T-helper 17 cell (primary cell): ENCODE measurements around the gene COL1A2. TPM values are rescaled to one million over a fixed set of nuclear protein-coding genes. Genes with fewer than 3 reads are reported as not detected.

Experiments used
- ATAC-seq: fragments of 150-1000 bp; cut with Tn5 transposase; 2 replicates; pipeline ENCODE4 v1.10.0; 2021; ENCODE audit warnings: mild to moderate bottlenecking, moderate library complexity
- DNase-seq, 3 donors: peaks; one replicate each; pipeline versions ENCODE4 v3.0.0 to v3.0.0-alpha.2; 2020 to 2021
- H3K9me3 ChIP-seq: one replicate; pipeline ENCODE4 v1.7.0; 2013; ENCODE audit warnings: low read length, mild to moderate bottlenecking; ENCODE audit not compliant: control insufficient read depth, poor library complexity, severe bottlenecking
- H3K27ac Mint-ChIP-seq: one replicate; pipeline ENCODE4 v1.8.0; 2022; ENCODE audit warnings: mild to moderate bottlenecking, moderate library complexity, mixed read lengths
- H3K27me3 Mint-ChIP-seq: one replicate; pipeline ENCODE4 v1.8.0; 2022; ENCODE audit warnings: mixed read lengths
- H3K36me3 Mint-ChIP-seq: one replicate; pipeline ENCODE4 v1.8.0; 2022; ENCODE audit warnings: low read depth, mixed read lengths
- H3K4me1 Mint-ChIP-seq: one replicate; pipeline ENCODE4 v1.8.0; 2022; ENCODE audit warnings: mild to moderate bottlenecking, mixed read lengths
- H3K4me3 Mint-ChIP-seq: one replicate; pipeline ENCODE4 v1.8.0; 2022; ENCODE audit warnings: mild to moderate bottlenecking, moderate library complexity, mixed read lengths
- total RNA-seq, 4 donors: library from RNA in 2 of 4; stranded (reverse) in 2 of 4; gene quantifications; one replicate each; pipeline ENCODE4 v1.2.3 and lab custom pipeline; 2022 to 2026

Gene COL1A2
- total RNA-seq, 2 donors from 2014 or later = not detected

GRCh38 chr7:94453898-94454297 is 59.2 kb downstream of the COL1A2 start:
- peaks cover 2% of the 10 kb centered on the region for H3K36me3 Mint-ChIP-seq
- DNase-seq (no peak), ATAC-seq (no peak)
- no peak overlapping the region for H3K27ac Mint-ChIP-seq
- H3K9me3 ChIP-seq = no peaks in the 10 kb centered on the region
- no peaks in the 10 kb centered on the region for H3K4me1 Mint-ChIP-seq
- H3K4me3 Mint-ChIP-seq = no peak overlapping the region
- peaks cover 30% of the 10 kb centered on the region for H3K27me3 Mint-ChIP-seq

- H3K36me3 Mint-ChIP-seq = peaks cover 2% of the 10 kb centered on the region
- ATAC-seq (no peak), DNase-seq (no peak)
- no peaks in the 10 kb centered on the region for H3K9me3 ChIP-seq
- no peak overlapping the region for H3K4me3 Mint-ChIP-seq
- H3K4me1 Mint-ChIP-seq = no peaks in the 10 kb centered on the region
- peaks cover 5% of the 10 kb centered on the region for H3K27me3 Mint-ChIP-seq
- no peak overlapping the region for H3K27ac Mint-ChIP-seq
Measured at GRCh38 chr7:94458041-94458440, 63.3 kb downstream of the COL1A2 start.

- no peaks in the 10 kb centered on the region for H3K9me3 ChIP-seq
- H3K4me1 Mint-ChIP-seq = no peaks in the 10 kb centered on the region
- H3K27me3 Mint-ChIP-seq = peaks cover 12% of the 10 kb centered on the region
- no peak overlapping the region for H3K27ac Mint-ChIP-seq
- ATAC-seq = no peak
- no peak overlapping the region for H3K4me3 Mint-ChIP-seq
- no peaks in the 10 kb centered on the region for H3K36me3 Mint-ChIP-seq
- DNase-seq = no peak
Measured at GRCh38 chr7:94466516-94466915, 71.8 kb downstream of the COL1A2 start.

GRCh38 chr7:94471604-94472003 is 76.9 kb downstream of the COL1A2 start:
- ATAC-seq = no peak
- H3K9me3 ChIP-seq = no peaks in the 10 kb centered on the region
- Mint-ChIP-seq H3K36me3 (no peaks in the 10 kb centered on the region), H3K27ac (no peak overlapping the region), H3K4me1 (no peaks in the 10 kb centered on the region), H3K27me3 (peaks cover 22% of the 10 kb centered on the region), H3K4me3 (no peak overlapping the region)
- DNase-seq = no peak

GRCh38 chr7:94472608-94473007 is 77.9 kb downstream of the COL1A2 start:
- ATAC-seq (no peak), DNase-seq (no peak)
- Mint-ChIP-seq H3K4me3 (no peak overlapping the region), H3K4me1 (no peaks in the 10 kb centered on the region), H3K27me3 (peaks cover 26% of the 10 kb centered on the region), H3K27ac (no peak overlapping the region), H3K36me3 (no peaks in the 10 kb centered on the region)
- no peaks in the 10 kb centered on the region for H3K9me3 ChIP-seq

- H3K36me3 Mint-ChIP-seq = no peaks in the 10 kb centered on the region
- no peak overlapping the region for H3K4me3 Mint-ChIP-seq
- H3K27me3 Mint-ChIP-seq = peaks cover 27% of the 10 kb centered on the region
- no peak overlapping the region for H3K27ac Mint-ChIP-seq
- ATAC-seq (no peak), DNase-seq (no peak)
- H3K9me3 ChIP-seq = no peaks in the 10 kb centered on the region
- H3K4me1 Mint-ChIP-seq = no peaks in the 10 kb centered on the region
Measured at GRCh38 chr7:94476251-94476840, 81.7 kb downstream of the COL1A2 start.

GRCh38 chr7:94477878-94478277 is 83.2 kb downstream of the COL1A2 start:
- no peak overlapping the region for H3K4me3 Mint-ChIP-seq
- peaks cover 33% of the 10 kb centered on the region for H3K27me3 Mint-ChIP-seq
- H3K4me1 Mint-ChIP-seq = no peaks in the 10 kb centered on the region
- no peak overlapping the region for H3K27ac Mint-ChIP-seq
- H3K9me3 ChIP-seq = no peaks in the 10 kb centered on the region
- DNase-seq = no peak
- no peak for ATAC-seq
- H3K36me3 Mint-ChIP-seq = no peaks in the 10 kb centered on the region

GRCh38 chr7:94478648-94479214 is 84.0 kb downstream of the COL1A2 start:
- DNase-seq = no peak
- no peaks in the 10 kb centered on the region for H3K36me3 Mint-ChIP-seq
- ATAC-seq = no peak
- no peaks in the 10 kb centered on the region for H3K9me3 ChIP-seq
- no peaks in the 10 kb centered on the region for H3K4me1 Mint-ChIP-seq
- no peak overlapping the region for H3K4me3 Mint-ChIP-seq
- peaks cover 36% of the 10 kb centered on the region for H3K27me3 Mint-ChIP-seq
- H3K27ac Mint-ChIP-seq = no peak overlapping the region

Other genes starting within 250 kb of the COL1A2 start
- 10 to 100 TPM; 18.4 to 22.9 TPM for gene CASD1, start 114.9 kb downstream of the COL1A2 start, total RNA-seq